HL-60 (cell line): Measurements from ENCODE around the gene PCLO.

Source experiments
- GABPA ChIP-seq: IDR thresholded peaks from 2 replicates; pipeline ENCODE4 v1.6.1; 2012; ENCODE audit warnings: low read depth
- POLR2AphosphoS5 ChIP-seq: IDR thresholded peaks from 2 replicates; pipeline ENCODE4 v1.6.1; 2012; ENCODE audit warnings: low read depth
- SPI1 ChIP-seq: IDR thresholded peaks from 2 replicates; pipeline ENCODE4 v1.6.1; 2012; ENCODE audit warnings: low read depth, mild to moderate bottlenecking, borderline replicate concordance
- TF ChIP-seq, protein P1 (sequence below): IDR thresholded peaks from one replicate; pipeline ENCODE4 v1.5.1; 2011; ENCODE audit warnings: low read length, control low read depth, inconsistent platforms; ENCODE audit not compliant: insufficient read depth
- TF ChIP-seq, protein P2 (sequence below): IDR thresholded peaks from 2 replicates; pipeline ENCODE4 v1.6.1; 2012; ENCODE audit warnings: low read depth; ENCODE audit not compliant: insufficient replicate concordance

DNA sequence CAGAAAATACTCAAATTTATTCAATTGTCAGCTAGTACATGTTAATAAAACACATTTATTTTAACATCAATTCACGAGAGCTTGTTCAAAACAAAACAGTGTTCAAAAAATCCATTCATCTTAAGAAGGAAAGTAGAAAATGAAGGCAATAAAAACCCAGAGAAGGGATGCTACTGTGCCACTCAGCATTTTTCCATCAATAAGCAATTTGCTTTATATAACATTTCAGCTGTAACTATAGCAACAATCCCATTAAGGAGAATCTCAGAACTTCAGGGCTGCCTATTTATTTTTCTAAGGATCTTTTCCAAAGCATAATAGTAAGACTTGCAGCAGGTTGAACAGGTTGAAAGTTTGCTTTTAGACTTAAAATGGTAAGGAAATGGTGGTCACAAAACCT is 190.5 kb downstream of the PCLO start:
- TF ChIP-seq, protein P1, sequence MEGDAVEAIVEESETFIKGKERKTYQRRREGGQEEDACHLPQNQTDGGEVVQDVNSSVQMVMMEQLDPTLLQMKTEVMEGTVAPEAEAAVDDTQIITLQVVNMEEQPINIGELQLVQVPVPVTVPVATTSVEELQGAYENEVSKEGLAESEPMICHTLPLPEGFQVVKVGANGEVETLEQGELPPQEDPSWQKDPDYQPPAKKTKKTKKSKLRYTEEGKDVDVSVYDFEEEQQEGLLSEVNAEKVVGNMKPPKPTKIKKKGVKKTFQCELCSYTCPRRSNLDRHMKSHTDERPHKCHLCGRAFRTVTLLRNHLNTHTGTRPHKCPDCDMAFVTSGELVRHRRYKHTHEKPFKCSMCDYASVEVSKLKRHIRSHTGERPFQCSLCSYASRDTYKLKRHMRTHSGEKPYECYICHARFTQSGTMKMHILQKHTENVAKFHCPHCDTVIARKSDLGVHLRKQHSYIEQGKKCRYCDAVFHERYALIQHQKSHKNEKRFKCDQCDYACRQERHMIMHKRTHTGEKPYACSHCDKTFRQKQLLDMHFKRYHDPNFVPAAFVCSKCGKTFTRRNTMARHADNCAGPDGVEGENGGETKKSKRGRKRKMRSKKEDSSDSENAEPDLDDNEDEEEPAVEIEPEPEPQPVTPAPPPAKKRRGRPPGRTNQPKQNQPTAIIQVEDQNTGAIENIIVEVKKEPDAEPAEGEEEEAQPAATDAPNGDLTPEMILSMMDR, result no peak
- TF ChIP-seq POLR2AphosphoS5, result no peak
- TF ChIP-seq, protein P2, sequence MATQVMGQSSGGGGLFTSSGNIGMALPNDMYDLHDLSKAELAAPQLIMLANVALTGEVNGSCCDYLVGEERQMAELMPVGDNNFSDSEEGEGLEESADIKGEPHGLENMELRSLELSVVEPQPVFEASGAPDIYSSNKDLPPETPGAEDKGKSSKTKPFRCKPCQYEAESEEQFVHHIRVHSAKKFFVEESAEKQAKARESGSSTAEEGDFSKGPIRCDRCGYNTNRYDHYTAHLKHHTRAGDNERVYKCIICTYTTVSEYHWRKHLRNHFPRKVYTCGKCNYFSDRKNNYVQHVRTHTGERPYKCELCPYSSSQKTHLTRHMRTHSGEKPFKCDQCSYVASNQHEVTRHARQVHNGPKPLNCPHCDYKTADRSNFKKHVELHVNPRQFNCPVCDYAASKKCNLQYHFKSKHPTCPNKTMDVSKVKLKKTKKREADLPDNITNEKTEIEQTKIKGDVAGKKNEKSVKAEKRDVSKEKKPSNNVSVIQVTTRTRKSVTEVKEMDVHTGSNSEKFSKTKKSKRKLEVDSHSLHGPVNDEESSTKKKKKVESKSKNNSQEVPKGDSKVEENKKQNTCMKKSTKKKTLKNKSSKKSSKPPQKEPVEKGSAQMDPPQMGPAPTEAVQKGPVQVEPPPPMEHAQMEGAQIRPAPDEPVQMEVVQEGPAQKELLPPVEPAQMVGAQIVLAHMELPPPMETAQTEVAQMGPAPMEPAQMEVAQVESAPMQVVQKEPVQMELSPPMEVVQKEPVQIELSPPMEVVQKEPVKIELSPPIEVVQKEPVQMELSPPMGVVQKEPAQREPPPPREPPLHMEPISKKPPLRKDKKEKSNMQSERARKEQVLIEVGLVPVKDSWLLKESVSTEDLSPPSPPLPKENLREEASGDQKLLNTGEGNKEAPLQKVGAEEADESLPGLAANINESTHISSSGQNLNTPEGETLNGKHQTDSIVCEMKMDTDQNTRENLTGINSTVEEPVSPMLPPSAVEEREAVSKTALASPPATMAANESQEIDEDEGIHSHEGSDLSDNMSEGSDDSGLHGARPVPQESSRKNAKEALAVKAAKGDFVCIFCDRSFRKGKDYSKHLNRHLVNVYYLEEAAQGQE, result no peak
- TF ChIP-seq GABPA, result no peak
- TF ChIP-seq SPI1, result no peak
